Measurements from ENCODE around the gene DMKN. TPM values are rescaled to one million over a fixed set of nuclear protein-coding genes. Genes with fewer than 3 reads are reported as not detected.

DMKN gene
- total and polyA plus RNA-seq, 2 of the 8 experiments (the other 6 are each of a cell fraction or from before 2014, with no cell fraction given): 290 to 330 TPM

DNA sequence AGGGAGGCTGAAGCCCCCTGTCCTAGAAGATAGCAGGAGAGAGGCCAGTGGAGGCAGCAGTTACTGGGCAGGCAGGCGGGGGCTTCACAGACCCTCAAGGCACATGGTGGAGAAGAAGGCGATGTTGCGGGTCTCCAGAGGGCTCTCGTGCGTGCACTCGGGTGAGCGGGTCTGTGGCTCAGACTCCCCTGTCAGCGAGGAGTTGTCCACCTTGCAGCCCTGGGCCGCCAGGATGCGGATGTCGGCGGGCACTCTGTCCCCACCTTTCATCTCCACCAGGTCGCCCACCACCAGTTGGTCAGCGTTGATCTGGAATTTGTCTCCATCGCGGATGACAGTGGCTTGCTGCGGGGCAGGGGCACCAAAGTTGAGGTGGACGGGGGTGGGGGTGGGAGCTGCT lies 46.8 kb upstream of the DMKN start:
- Histone ChIP-seq H3K79me1 (ENCODE audit: low read depth, low read length) (no peaks in the 10 kb centered on the region), H2BK15ac (ENCODE audit: low read length) (no peak overlapping the region), H3K4me2 (ENCODE audit: insufficient read depth in 1 of 2, low read depth in 2 of 2, low read length in 2 of 2) (no peak overlapping the region), H3K56ac (replicated peaks; ENCODE audit: insufficient read length, low read depth, low read length) (no peak overlapping the region), H4K20me1 (replicated peaks in 1 of 2; ENCODE audit: control insufficient read depth in 1 of 2, insufficient read depth in 2 of 2, low read length in 2 of 2) (peaks cover 7 to 8% of the 10 kb centered on the region in 2 experiments), H3K9me3 (ENCODE audit: insufficient read depth in 2 of 2, low read depth in 1 of 2, low read length in 1 of 2) (no peaks in the 10 kb centered on the region; a peak in 1 of 4 replicates), H3K23ac (ENCODE audit: insufficient read length) (no peak overlapping the region), H2BK120ac (replicated peaks; ENCODE audit: low read depth, low read length) (no peak overlapping the region), H3K9ac (replicated peaks in 1 of 4; ENCODE audit: extremely low read depth in 1 of 4, low read depth in 3 of 4, low read length in 3 of 4) (no peak overlapping the region), H2AK5ac (ENCODE audit: low read depth, low read length) (no peak overlapping the region), H4K8ac (ENCODE audit: extremely low read depth, insufficient read depth, low read length) (no peak overlapping the region), H3K4ac (replicated peaks; ENCODE audit: insufficient read length, low read depth, low read length) (no peak overlapping the region), H3K27ac (ENCODE audit: low read depth, low read length) (no peak overlapping the region), H3K79me2 (ENCODE audit: control insufficient read depth in 1 of 2, insufficient read depth in 2 of 2, low read length in 2 of 2) (no peaks in the 10 kb centered on the region), H3K18ac (ENCODE audit: extremely low read depth, low read length) (no peak overlapping the region), H3K4me3 (ENCODE audit: extremely low read depth in 1 of 4, insufficient read depth in 2 of 4, low read depth in 3 of 4, low read length in 4 of 4) (no peak overlapping the region), H4K5ac (ENCODE audit: insufficient read length, low read depth, low read length) (no peak overlapping the region), H2BK5ac (ENCODE audit: low read depth, low read length) (no peak overlapping the region), H3K27me3 (replicated peaks in 1 of 4; ENCODE audit: control insufficient read depth in 3 of 4, extremely low read depth in 1 of 4, insufficient read depth in 3 of 4, low read length in 3 of 4) (peaks cover 0 to 16% (median 12%) of the 10 kb centered on the region in 4 experiments; a peak in 5 of 7 replicates), H2BK20ac (ENCODE audit: low read length) (no peak overlapping the region), H2AFZ (ENCODE audit: low read length) (no peak overlapping the region), H3K14ac (ENCODE audit: insufficient read length) (no peak overlapping the region), H3K4me1 (replicated peaks in 1 of 4; ENCODE audit: control insufficient read depth in 3 of 4, insufficient read depth in 4 of 4, low read length in 3 of 4) (peaks cover 0 to 6% (median 4%) of the 10 kb centered on the region in 4 experiments; a peak in 3 of 7 replicates), H3K36me3 (ENCODE audit: control insufficient read depth in 2 of 4, insufficient read depth in 4 of 4, low read length in 3 of 4) (no peaks in the 10 kb centered on the region), H2BK12ac (ENCODE audit: low read depth, low read length) (no peak overlapping the region), H4K91ac (replicated peaks; ENCODE audit: insufficient read length, low read length) (no peak overlapping the region), H3K23me2 (ENCODE audit: low read depth, low read length) (peaks cover 4% of the 10 kb centered on the region; the same call in 1 of the 2 replicates)
- 90% methylated on average over 18 of the region's 18 CpGs; no CpG with 5 or more reads in 1 of the 2 experiments for WGBS, 2 experiments (ENCODE audit: extremely low coverage in 1 of 2, insufficient coverage in 1 of 2, insufficient read length in 1 of 2, insufficient replicate concordance in 2 of 2, low coverage in 1 of 2, low lambda C conversion rate in 2 of 2, missing lambda C conversion rate in 1 of 2)
- ChIA-PET CTCF (ENCODE audit: partially characterized antibody) (interaction anchor here (1.2 to 7.7 kb wide), 5 partner anchors 11 to 120 kb away, joined by 3 to 90 read pairs (median 4); partner anchors contain the start of gene PMIS2), POLR2A (ENCODE audit: partially characterized antibody) (interaction anchor here (1.2 kb wide), 1 partner anchor 54 kb away, joined by 4 read pairs; no protein-coding TSS in a partner anchor)
- FAIRE-seq (no peak), DNase-seq (ENCODE audit: low read depth in 1 of 2, low spot score in 2 of 2) (no peak)
- TF ChIP-seq, protein P1, sequence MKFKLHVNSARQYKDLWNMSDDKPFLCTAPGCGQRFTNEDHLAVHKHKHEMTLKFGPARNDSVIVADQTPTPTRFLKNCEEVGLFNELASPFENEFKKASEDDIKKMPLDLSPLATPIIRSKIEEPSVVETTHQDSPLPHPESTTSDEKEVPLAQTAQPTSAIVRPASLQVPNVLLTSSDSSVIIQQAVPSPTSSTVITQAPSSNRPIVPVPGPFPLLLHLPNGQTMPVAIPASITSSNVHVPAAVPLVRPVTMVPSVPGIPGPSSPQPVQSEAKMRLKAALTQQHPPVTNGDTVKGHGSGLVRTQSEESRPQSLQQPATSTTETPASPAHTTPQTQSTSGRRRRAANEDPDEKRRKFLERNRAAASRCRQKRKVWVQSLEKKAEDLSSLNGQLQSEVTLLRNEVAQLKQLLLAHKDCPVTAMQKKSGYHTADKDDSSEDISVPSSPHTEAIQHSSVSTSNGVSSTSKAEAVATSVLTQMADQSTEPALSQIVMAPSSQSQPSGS (IDR thresholded peaks at IDR 0.05; ENCODE audit: low read length): no peak
- TF ChIP-seq KDM1A (IDR thresholded peaks at IDR 0.05; ENCODE audit: borderline replicate concordance, low read length) (no peak), ASH2L (IDR thresholded peaks at IDR 0.05; ENCODE audit: low read length) (no peak), POU5F1 (IDR thresholded peaks at IDR 0.05; ENCODE audit: low read depth, low read length) (no peak), PHF8 (conservative IDR thresholded peaks at IDR 0.05; ENCODE audit: low read depth, low read length) (no peak), BCL11A (IDR thresholded peaks at IDR 0.05; ENCODE audit: low read depth in 2 of 2, low read length in 2 of 2) (no peak), CREB1 (IDR thresholded peaks at IDR 0.05) (no peak), TBP (IDR thresholded peaks at IDR 0.05; ENCODE audit: low read depth, low read length) (no peak), SIX5 (IDR thresholded peaks at IDR 0.05; ENCODE audit: low read depth, low read length) (no peak), TCF12 (IDR thresholded peaks at IDR 0.05; ENCODE audit: low read depth, low read length) (no peak), TAF7 (optimal IDR thresholded peaks at IDR 0.05; ENCODE audit: borderline replicate concordance, low read depth, low read length) (no peak), TEAD4 (IDR thresholded peaks at IDR 0.05; ENCODE audit: low read depth, low read length) (no peak), POLR2AphosphoS5 (IDR thresholded peaks at IDR 0.05; ENCODE audit: low read depth, low read length) (no peak), SP2 (IDR thresholded peaks at IDR 0.05; ENCODE audit: low read length) (no peak)

Measured in H1 (cell line).